ENCODE data around the gene PCNX2. TPM values are rescaled to one million over a fixed set of nuclear protein-coding genes. Genes with fewer than 3 reads are reported as not detected.
A peak's percentile ranks its signal among the peaks of the same experiment; 100 is the strongest.

Gene PCNX2
- total and polyA plus RNA-seq, 2 of the 13 experiments (the other 11 are each of a cell fraction or from before 2014, with no cell fraction given), result 0.11 to 0.42 TPM

GRCh38 chr1:233261206-233261605, 34.3 kb downstream of the PCNX2 start (continued):
- TF ChIP-seq ZNF10 (CRISPR knock-in tag; IDR thresholded peaks at IDR 0.05; ENCODE audit: borderline replicate concordance, low read depth) (no peak), MATR3 (CRISPR knock-in tag; IDR thresholded peaks at IDR 0.05) (no peak), PHF21A (CRISPR knock-in tag; IDR thresholded peaks at IDR 0.05) (no peak), SYNCRIP (IDR thresholded peaks at IDR 0.05; ENCODE audit: insufficient read depth, low read depth, low read length) (no peak), RCOR2 (CRISPR knock-in tag; IDR thresholded peaks at IDR 0.05) (0 out of 2 replicates have a peak, but pooled peaks have one; percentile 33), ATF3 (CRISPR knock-in tag; IDR thresholded peaks at IDR 0.05) (0 out of 2 replicates have a peak, but pooled peaks have one; percentile 55), ZNF121 (CRISPR knock-in tag; IDR thresholded peaks at IDR 0.05) (no peak), PAX8 (CRISPR knock-in tag; IDR thresholded peaks at IDR 0.05; ENCODE audit: borderline replicate concordance) (no peak), BRF2 (CRISPR knock-in tag; IDR thresholded peaks at IDR 0.05) (no peak), ZBTB7B (CRISPR knock-in tag; IDR thresholded peaks at IDR 0.05) (no peak), ZNF691 (CRISPR knock-in tag; IDR thresholded peaks at IDR 0.05; ENCODE audit: borderline replicate concordance, low read depth) (no peak), HMGXB4 (CRISPR knock-in tag; IDR thresholded peaks at IDR 0.05; ENCODE audit: borderline replicate concordance in 1 of 2, low read depth in 1 of 2) (no peak), NAIF1 (CRISPR knock-in tag; IDR thresholded peaks at IDR 0.05; ENCODE audit: borderline replicate concordance) (no peak), GATAD2A (CRISPR knock-in tag; IDR thresholded peaks at IDR 0.05) (peak; percentile 69), NR2F1 (CRISPR knock-in tag; IDR thresholded peaks at IDR 0.05) (no peak), ARID3A (IDR thresholded peaks at IDR 0.05; ENCODE audit: low read depth, low read length) (0 out of 2 replicates have a peak, but pooled peaks have one; percentile 22), KAT8 (CRISPR knock-in tag; IDR thresholded peaks at IDR 0.05) (peak; percentile 74), YEATS4 (CRISPR knock-in tag; IDR thresholded peaks at IDR 0.05; ENCODE audit: borderline replicate concordance) (no peak), ARID5B (CRISPR knock-in tag; IDR thresholded peaks at IDR 0.05) (peak; percentile 61), KAT2B (IDR thresholded peaks at IDR 0.05; ENCODE audit: borderline replicate concordance, low read depth, low read length) (peak; percentile 14; the same call in 1 of the 2 replicates)
